ENCODE measurements around the gene ATF3. TPM values are rescaled to one million over a fixed set of nuclear protein-coding genes. Genes with fewer than 3 reads are reported as not detected.

ATF3 gene
- total and polyA plus RNA-seq, 2 of the 4 experiments (the other 2 are of a cell fraction), result 9.9 to 12.3 TPM

DNA sequence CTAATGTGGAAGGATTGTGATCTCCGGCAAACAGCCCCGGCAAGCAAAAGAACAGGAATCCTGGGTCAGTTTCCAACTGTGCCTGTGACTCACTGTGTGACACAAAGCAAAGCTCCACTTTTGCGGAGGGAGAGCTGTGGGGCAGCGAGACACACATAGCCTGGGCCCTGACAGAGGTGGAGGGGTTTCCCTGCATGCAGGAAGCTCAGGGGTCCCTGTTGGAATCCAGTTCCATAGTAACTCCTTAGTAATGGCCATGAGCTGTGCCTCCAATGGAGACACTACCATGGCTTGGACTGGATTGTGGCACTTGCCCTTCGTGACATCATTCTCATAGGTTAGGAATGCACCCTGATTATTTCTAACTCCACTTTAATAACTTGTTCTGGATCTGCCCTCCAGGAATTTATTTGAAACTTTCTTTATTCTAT, 47.0 kb upstream of the ATF3 start:
- H3K27ac ChIP-seq (ENCODE audit: insufficient read depth, low read length), result peak overlapping the region; percentile 95
- peak overlapping the region; percentile 91 for H2BK5ac ChIP-seq (ENCODE audit: low read depth, low read length, poor library complexity, severe bottlenecking)
- no peaks in the 10 kb centered on the region for H3K27me3 ChIP-seq (ENCODE audit: control insufficient read depth, insufficient read depth, low read length)
- H4K8ac ChIP-seq (ENCODE audit: low read depth in 2 of 2, low read length in 2 of 2), result peak overlapping the region in 1 of 2 experiments; percentile 86; a peak in 2 of 4 replicates
- H3K4ac ChIP-seq (ENCODE audit: low read depth, low read length), result peak overlapping the region; percentile 70
- CTCF ChIA-PET, result interaction anchor here (1.2 kb wide), 1 partner anchor 137 kb away, joined by 5 read pairs; no protein-coding TSS in a partner anchor
- peak; percentile 68 for ATAC-seq (ENCODE audit: low read depth)
- H3K4me2 ChIP-seq (ENCODE audit: low read depth, low read length), result peak overlapping the region; percentile 96
- dilution Hi-C loops (cut with HindIII; ENCODE audit: low sequenced_read_pairs, unreplicated experiment), result no loop called here
- H3K4me1 ChIP-seq (ENCODE audit: control insufficient read depth, insufficient read depth, low read length), result peaks cover 11% of the 10 kb centered on the region
- peak overlapping the region; percentile 93 for H2AFZ ChIP-seq (replicated peaks; ENCODE audit: low read length, poor library complexity)
- peak overlapping the region; percentile 59; the same call in 1 of the 2 replicates for H3K56ac ChIP-seq (ENCODE audit: extremely low read depth, insufficient read depth, low read length)
- no peaks in the 10 kb centered on the region; the same call in 1 of the 2 replicates for H3K9me3 ChIP-seq (ENCODE audit: control insufficient read depth, insufficient read depth, low read length)
- peak overlapping the region; percentile 91 for H2AK9ac ChIP-seq (replicated peaks; ENCODE audit: low read depth, low read length, poor library complexity)
- peak overlapping the region; percentile 34; the same call in 1 of the 2 replicates for H3K4me3 ChIP-seq (ENCODE audit: insufficient read depth, low read depth, low read length)
- 0% methylated on average over 3 of the region's 5 CpGs; no CpG with 5 or more reads in 1 of the 2 experiments for WGBS, 2 experiments (ENCODE audit: extremely low coverage in 2 of 2, insufficient read length in 1 of 2)
- TF ChIP-seq, protein P1, sequence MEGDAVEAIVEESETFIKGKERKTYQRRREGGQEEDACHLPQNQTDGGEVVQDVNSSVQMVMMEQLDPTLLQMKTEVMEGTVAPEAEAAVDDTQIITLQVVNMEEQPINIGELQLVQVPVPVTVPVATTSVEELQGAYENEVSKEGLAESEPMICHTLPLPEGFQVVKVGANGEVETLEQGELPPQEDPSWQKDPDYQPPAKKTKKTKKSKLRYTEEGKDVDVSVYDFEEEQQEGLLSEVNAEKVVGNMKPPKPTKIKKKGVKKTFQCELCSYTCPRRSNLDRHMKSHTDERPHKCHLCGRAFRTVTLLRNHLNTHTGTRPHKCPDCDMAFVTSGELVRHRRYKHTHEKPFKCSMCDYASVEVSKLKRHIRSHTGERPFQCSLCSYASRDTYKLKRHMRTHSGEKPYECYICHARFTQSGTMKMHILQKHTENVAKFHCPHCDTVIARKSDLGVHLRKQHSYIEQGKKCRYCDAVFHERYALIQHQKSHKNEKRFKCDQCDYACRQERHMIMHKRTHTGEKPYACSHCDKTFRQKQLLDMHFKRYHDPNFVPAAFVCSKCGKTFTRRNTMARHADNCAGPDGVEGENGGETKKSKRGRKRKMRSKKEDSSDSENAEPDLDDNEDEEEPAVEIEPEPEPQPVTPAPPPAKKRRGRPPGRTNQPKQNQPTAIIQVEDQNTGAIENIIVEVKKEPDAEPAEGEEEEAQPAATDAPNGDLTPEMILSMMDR (conservative IDR thresholded peaks at IDR 0.05; ENCODE audit: low read depth, low read length), result no peak
- TF ChIP-seq POLR2A (IDR thresholded peaks at IDR 0.05; ENCODE audit: low read depth, low read length), result peak; percentile 41; the same call in 1 of the 2 replicates
- TF ChIP-seq MAFK (IDR thresholded peaks at IDR 0.05; ENCODE audit: low read depth, low read length), result peak; percentile 21; the same call in 1 of the 2 replicates
- no peak for TF ChIP-seq CHD1 (IDR thresholded peaks at IDR 0.05; ENCODE audit: low read depth, low read length)
- TF ChIP-seq FOS (IDR thresholded peaks at IDR 0.05; ENCODE audit: low read depth, low read length), result peak; percentile 31; the same call in 1 of the 2 replicates
- TF ChIP-seq SMC3 (IDR thresholded peaks at IDR 0.05; ENCODE audit: low read depth, low read length), result no peak
- peak; percentile 60; the same call in 1 of the 2 replicates for TF ChIP-seq RFX5 (IDR thresholded peaks at IDR 0.05; ENCODE audit: low read depth, low read length)
- H2BK20ac ChIP-seq (ENCODE audit: low read depth, low read length), result peak overlapping the region; percentile 81; the same call in 1 of the 2 replicates
- H3K23ac ChIP-seq (ENCODE audit: low read depth, low read length), result peak overlapping the region; percentile 57; the same call in 1 of the 2 replicates
- H2BK120ac ChIP-seq (ENCODE audit: low read depth, low read length), result peak overlapping the region; percentile 92
- H3K36me3 ChIP-seq (ENCODE audit: control insufficient read depth, insufficient read depth, low read length), result no peaks in the 10 kb centered on the region
- H2AK5ac ChIP-seq (ENCODE audit: low read depth, low read length), result peak overlapping the region; percentile 35; the same call in 1 of the 2 replicates
- POLR2A ChIA-PET (ENCODE audit: unreplicated experiment), result no interaction called here
- H3K18ac ChIP-seq (ENCODE audit: low read depth, low read length), result peak overlapping the region; percentile 87
- 0 out of 2 replicates have a peak overlapping the region, but pooled peaks have one; percentile 61 for H3K14ac ChIP-seq (replicated peaks; ENCODE audit: low read depth, low read length)
- BruUV-seq (replicated peaks), result no TSS peak
- peak overlapping the region; percentile 58; the same call in 1 of the 3 replicates for H2BK15ac ChIP-seq (ENCODE audit: low read depth, low read length)
- DNase-seq, result peak; percentile 76
- H3K79me1 ChIP-seq (ENCODE audit: low read depth in 1 of 2, low read length in 2 of 2), result peaks cover 0 to 7% of the 10 kb centered on the region in 2 experiments; a peak in 1 of 4 replicates
- no peaks in the 10 kb centered on the region for H4K20me1 ChIP-seq (ENCODE audit: insufficient read depth, low read length)
- H3K9ac ChIP-seq (ENCODE audit: low read depth, low read length), result no peak overlapping the region; the same call in 1 of the 2 replicates
- intact Hi-C loops (cut with micrococcal nuclease), result loop anchor here (2.0 kb wide), 1 partner anchor 47 kb away; the partner anchor contains the start of gene ATF3
- in situ Hi-C loops (cut with MboI; ENCODE audit: low sequenced_read_pairs), result no loop called here
- peak overlapping the region; percentile 67 for H4K91ac ChIP-seq (ENCODE audit: insufficient read depth, low read depth, low read length)
- peaks cover 13% of the 10 kb centered on the region for H3K9me1 ChIP-seq (ENCODE audit: insufficient read depth, low read length)
- peak overlapping the region; percentile 78 for H4K5ac ChIP-seq (ENCODE audit: low read depth, low read length)
